Measurements from ENCODE around the gene MRPL48.

DNA sequence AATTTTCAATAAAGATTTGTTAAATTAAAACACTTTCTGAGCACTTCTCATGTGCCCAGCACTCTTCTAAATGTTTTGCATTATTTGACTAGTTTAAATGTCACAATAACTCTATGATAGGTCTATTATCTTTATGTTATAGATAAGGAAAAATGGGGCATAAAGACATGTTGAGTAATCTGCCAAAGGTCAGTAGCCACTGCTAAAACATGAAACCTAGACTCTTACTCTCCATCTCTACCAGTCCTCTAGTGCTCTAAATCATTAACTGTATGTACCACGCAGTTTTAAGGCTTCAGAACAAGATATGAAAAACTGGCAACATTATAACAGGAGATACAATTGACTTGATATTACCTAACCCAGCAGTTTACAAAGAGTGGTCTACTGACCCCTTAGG, 33.7 kb upstream of the MRPL48 start:
- TF ChIP-seq, protein P1, sequence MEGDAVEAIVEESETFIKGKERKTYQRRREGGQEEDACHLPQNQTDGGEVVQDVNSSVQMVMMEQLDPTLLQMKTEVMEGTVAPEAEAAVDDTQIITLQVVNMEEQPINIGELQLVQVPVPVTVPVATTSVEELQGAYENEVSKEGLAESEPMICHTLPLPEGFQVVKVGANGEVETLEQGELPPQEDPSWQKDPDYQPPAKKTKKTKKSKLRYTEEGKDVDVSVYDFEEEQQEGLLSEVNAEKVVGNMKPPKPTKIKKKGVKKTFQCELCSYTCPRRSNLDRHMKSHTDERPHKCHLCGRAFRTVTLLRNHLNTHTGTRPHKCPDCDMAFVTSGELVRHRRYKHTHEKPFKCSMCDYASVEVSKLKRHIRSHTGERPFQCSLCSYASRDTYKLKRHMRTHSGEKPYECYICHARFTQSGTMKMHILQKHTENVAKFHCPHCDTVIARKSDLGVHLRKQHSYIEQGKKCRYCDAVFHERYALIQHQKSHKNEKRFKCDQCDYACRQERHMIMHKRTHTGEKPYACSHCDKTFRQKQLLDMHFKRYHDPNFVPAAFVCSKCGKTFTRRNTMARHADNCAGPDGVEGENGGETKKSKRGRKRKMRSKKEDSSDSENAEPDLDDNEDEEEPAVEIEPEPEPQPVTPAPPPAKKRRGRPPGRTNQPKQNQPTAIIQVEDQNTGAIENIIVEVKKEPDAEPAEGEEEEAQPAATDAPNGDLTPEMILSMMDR (IDR thresholded peaks at IDR 0.05; ENCODE audit: low read depth, low read length, missing input control) = no peak
- TF ChIP-seq YY1 (IDR thresholded peaks at IDR 0.05) (no peak), JUND (IDR thresholded peaks at IDR 0.05) (no peak), HNF4A (conservative IDR thresholded peaks at IDR 0.05) (peak in 1 of 2 donors; percentile 51), TAF1 (conservative IDR thresholded peaks at IDR 0.05) (no peak), FOXA1 (IDR thresholded peaks at IDR 0.05) (no peak), RXRA (IDR thresholded peaks at IDR 0.05) (peak in 1 of 2 donors; percentile 11), GABPA (IDR thresholded peaks at IDR 0.05 in 1 of 2, conservative IDR thresholded peaks at IDR 0.05 in 1 of 2) (no peak), FOXA2 (IDR thresholded peaks at IDR 0.05) (no peak), SP1 (IDR thresholded peaks at IDR 0.05) (no peak), EGR1 (IDR thresholded peaks at IDR 0.05; ENCODE audit: low read depth in 2 of 2) (no peak)
- TF ChIP-seq, protein P2, sequence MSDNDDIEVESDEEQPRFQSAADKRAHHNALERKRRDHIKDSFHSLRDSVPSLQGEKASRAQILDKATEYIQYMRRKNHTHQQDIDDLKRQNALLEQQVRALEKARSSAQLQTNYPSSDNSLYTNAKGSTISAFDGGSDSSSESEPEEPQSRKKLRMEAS (IDR thresholded peaks at IDR 0.05) = no peak
- TF ChIP-seq, protein P3, sequence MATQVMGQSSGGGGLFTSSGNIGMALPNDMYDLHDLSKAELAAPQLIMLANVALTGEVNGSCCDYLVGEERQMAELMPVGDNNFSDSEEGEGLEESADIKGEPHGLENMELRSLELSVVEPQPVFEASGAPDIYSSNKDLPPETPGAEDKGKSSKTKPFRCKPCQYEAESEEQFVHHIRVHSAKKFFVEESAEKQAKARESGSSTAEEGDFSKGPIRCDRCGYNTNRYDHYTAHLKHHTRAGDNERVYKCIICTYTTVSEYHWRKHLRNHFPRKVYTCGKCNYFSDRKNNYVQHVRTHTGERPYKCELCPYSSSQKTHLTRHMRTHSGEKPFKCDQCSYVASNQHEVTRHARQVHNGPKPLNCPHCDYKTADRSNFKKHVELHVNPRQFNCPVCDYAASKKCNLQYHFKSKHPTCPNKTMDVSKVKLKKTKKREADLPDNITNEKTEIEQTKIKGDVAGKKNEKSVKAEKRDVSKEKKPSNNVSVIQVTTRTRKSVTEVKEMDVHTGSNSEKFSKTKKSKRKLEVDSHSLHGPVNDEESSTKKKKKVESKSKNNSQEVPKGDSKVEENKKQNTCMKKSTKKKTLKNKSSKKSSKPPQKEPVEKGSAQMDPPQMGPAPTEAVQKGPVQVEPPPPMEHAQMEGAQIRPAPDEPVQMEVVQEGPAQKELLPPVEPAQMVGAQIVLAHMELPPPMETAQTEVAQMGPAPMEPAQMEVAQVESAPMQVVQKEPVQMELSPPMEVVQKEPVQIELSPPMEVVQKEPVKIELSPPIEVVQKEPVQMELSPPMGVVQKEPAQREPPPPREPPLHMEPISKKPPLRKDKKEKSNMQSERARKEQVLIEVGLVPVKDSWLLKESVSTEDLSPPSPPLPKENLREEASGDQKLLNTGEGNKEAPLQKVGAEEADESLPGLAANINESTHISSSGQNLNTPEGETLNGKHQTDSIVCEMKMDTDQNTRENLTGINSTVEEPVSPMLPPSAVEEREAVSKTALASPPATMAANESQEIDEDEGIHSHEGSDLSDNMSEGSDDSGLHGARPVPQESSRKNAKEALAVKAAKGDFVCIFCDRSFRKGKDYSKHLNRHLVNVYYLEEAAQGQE (IDR thresholded peaks at IDR 0.05) = no peak
- TF ChIP-seq, protein P4, sequence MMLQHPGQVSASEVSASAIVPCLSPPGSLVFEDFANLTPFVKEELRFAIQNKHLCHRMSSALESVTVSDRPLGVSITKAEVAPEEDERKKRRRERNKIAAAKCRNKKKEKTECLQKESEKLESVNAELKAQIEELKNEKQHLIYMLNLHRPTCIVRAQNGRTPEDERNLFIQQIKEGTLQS (IDR thresholded peaks at IDR 0.05) = no peak
